GM13976 (cell line): Measurements from ENCODE around the gene NPDC1.

Source experiments
- DNase-seq: peaks from one replicate; pipeline ENCODE4 v3.0.0; 2012; ENCODE audit warnings: low spot score
- in situ Hi-C: fragments of 300-500 bp; cut with MboI; formaldehyde crosslinking; loops from one replicate; pipeline ENCODE4 v1.12.0; 2022; ENCODE audit warnings: low sequenced_read_pairs, mixed read lengths, inconsistent platforms; ENCODE audit not compliant: unreplicated experiment
- TF ChIP-seq, protein P1 (sequence below): IDR thresholded peaks from 2 replicates; pipeline ENCODE4 v1.5.1; 2012; ENCODE audit warnings: borderline replicate concordance, mild to moderate bottlenecking; ENCODE audit not compliant: insufficient read depth; ENCODE audit errors: extremely low read depth, missing control alignments, control extremely low read depth

NPDC1 gene

DNA sequence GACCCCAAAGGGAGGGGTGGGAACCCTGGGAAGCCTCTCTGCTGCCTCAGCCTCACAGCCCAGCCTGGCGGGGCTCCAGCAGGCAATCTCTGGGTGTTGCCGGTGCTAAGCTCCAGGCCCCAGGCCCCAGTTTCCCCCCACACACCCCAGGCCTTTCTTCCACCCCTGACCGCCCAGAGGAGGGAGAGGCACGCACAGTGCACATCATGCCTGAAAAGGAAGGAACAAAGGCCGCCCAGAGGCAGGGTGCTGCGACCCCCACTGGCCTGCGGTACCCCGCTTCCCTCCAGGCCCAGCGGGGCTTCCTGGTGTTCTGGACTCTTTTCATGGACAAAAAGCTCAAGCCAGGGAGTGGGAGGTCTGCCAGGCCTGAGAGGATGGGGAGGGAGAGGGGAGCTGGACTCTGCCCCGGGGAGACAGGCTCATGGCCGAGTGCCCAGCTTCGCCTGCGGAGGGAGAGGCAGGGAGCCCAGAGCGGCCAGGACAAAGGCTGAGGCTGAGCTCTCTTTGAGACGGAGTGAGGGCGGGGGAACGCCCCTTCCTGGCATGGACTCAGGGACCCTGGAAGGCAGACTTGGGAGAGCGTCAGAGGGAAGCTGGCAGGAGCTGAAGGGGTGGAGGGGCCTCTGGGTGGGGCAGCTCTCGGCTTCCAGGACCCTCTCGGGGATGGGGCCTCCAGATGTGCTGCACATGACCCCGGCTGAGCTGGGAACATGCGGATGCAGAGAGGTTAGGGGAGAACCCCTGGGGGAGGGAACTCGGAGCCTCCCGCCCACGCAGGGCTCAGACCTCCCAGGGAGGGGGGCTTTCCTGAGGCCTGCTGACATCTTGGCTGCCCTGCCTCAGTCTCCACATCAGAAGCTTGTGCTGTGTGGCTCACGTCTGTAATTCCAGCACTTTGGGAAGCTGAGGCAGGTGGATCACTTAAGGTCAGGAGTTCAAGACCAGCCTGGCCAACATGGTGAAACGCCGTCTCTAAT, 9.7 kb upstream of the NPDC1 start:
- in situ Hi-C loops = no loop called here
- no peak for DNase-seq
- TF ChIP-seq, protein P1, sequence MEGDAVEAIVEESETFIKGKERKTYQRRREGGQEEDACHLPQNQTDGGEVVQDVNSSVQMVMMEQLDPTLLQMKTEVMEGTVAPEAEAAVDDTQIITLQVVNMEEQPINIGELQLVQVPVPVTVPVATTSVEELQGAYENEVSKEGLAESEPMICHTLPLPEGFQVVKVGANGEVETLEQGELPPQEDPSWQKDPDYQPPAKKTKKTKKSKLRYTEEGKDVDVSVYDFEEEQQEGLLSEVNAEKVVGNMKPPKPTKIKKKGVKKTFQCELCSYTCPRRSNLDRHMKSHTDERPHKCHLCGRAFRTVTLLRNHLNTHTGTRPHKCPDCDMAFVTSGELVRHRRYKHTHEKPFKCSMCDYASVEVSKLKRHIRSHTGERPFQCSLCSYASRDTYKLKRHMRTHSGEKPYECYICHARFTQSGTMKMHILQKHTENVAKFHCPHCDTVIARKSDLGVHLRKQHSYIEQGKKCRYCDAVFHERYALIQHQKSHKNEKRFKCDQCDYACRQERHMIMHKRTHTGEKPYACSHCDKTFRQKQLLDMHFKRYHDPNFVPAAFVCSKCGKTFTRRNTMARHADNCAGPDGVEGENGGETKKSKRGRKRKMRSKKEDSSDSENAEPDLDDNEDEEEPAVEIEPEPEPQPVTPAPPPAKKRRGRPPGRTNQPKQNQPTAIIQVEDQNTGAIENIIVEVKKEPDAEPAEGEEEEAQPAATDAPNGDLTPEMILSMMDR = no peak

DNA sequence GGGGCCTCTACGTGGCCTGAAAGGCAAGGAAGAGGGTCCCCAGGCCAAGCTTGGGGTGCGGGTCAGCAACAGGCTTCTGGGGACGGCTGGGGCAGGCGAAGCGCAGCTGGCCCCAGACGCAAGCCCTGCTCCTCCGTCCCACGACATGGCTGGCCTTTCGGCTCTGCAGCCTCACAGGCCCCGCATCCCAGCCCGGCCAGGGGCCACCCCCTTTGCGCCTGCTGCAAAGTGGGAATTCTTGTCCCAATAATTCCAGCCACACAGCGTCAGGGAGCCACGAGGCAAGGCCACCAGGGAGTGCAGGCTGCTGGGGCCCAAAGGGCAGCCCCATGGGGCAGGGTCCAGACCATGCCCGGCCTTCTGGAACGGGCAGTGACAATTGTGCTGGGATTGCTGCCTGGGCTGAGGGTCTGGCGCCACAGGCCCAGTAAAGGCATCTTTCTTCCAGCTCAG, 9.0 kb upstream of the NPDC1 start:
- TF ChIP-seq, protein P1 = no peak
- no peak for DNase-seq
- in situ Hi-C loops = no loop called here

GRCh38 chr9:137053944-137054931, 8.3 kb upstream of the NPDC1 start, which contains the start of gene ENTPD2:
Gene ENTPD2 (minus strand): TSS chr9:137054061. CDS start chr9:137053997, 64 bp downstream.
- in situ Hi-C loops = no loop called here
- TF ChIP-seq, protein P1 = no peak
- DNase-seq = peak; percentile 78

DNA sequence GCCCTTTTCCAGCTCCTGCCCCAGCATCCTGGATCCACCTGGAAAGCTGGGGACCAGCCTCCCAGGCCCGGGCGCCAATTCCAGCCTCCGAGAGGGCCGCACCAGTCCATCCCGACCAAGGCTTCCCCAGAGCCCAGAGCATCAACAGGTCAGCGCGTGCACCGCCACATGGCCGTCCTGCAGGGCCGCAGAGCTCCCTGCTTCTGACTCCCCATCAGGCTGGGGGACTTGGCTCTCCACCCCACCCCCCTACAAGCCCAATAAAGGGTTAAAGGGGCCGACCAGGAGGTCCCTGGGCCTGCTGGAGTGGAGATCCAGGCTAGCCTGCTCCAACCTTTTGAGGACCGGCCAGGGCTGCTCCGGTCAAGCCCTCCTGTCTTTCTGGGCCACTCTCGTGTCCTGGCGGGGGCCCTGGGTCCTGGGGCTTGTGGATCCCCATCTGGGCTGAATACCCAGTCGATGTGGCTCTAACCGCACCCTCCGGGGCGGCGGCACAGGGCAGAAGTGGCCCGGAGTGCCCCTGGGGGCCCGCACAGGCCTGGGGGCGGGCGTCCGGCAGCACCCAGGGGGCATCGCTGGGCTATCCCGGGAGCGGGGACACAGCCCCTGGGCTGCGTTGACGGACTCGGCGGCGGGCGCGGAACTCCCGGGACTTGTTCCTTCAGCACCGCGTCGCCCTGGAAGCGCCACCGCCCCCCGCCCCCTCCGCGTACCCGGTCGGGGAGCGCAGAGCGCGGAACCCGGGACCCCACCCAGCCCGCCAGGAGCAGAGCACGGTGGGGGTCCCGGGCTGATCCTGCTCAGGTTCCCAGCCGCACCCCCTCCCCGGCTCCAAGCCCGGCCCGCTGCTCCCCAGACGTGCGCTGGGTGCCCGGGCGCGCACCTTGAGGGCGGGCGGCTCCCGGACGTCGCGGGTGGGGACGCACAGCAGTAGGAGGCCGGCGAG, 7.3 kb upstream of the NPDC1 start:
- TF ChIP-seq, protein P1 = no peak
- no peak for DNase-seq
- in situ Hi-C loops = no loop called here

DNA sequence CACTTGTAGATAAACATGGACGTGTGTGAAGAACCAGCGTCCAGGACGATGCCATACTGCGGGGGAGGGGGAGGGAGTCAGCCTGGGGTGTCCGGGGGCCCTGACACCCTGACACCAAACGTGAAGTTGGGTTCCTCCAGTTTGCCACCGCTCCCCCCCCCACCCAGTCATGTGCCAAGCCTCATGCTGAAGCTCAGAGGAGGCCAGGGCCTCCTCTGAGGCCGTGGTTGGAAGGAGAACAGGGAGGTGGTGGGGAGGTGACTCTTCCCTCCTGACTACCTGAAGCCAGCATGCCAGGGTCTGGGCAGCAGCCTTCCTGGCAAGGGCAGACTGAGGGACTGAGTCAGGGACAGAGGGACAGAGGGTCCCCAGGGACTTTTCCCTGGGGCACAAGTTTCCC, 6.3 kb upstream of the NPDC1 start:
- no peak for DNase-seq
- in situ Hi-C loops = no loop called here
- TF ChIP-seq, protein P1 = no peak
